Measurements from ENCODE around the gene ADARB2.

Gene ADARB2

GRCh38 chr10:1130226-1130625 lies 607.1 kb downstream of the ADARB2 start:
- TF ChIP-seq YY1 (IDR thresholded peaks at IDR 0.05; ENCODE audit: low read depth) (no peak), MAX (IDR thresholded peaks at IDR 0.05) (no peak), CREB1 (IDR thresholded peaks at IDR 0.05; ENCODE audit: low read depth) (no peak), FOXM1 (IDR thresholded peaks at IDR 0.05; ENCODE audit: borderline replicate concordance, low read depth) (no peak), EP300 (IDR thresholded peaks at IDR 0.05; ENCODE audit: borderline replicate concordance) (no peak), RAD21 (IDR thresholded peaks at IDR 0.05; ENCODE audit: low read depth) (no peak), TCF12 (IDR thresholded peaks at IDR 0.05; ENCODE audit: low read depth) (no peak), CEBPB (IDR thresholded peaks at IDR 0.05) (no peak), TAF1 (IDR thresholded peaks at IDR 0.05; ENCODE audit: low read depth) (no peak), ZBTB7A (IDR thresholded peaks at IDR 0.05; ENCODE audit: low read depth) (no peak), NFIC (IDR thresholded peaks at IDR 0.05) (no peak), EGR1 (IDR thresholded peaks at IDR 0.05) (no peak), USF1 (IDR thresholded peaks at IDR 0.05) (no peak), TEAD4 (IDR thresholded peaks at IDR 0.05) (no peak), REST (IDR thresholded peaks at IDR 0.05; ENCODE audit: low read depth) (no peak)

- no peak for TF ChIP-seq YY1 (IDR thresholded peaks at IDR 0.05; ENCODE audit: low read depth)
- TF ChIP-seq NFIC (IDR thresholded peaks at IDR 0.05) = no peak
- no peak for TF ChIP-seq REST (IDR thresholded peaks at IDR 0.05; ENCODE audit: low read depth)
- TF ChIP-seq RAD21 (IDR thresholded peaks at IDR 0.05; ENCODE audit: low read depth) = no peak
- TF ChIP-seq ZBTB7A (IDR thresholded peaks at IDR 0.05; ENCODE audit: low read depth) = no peak
- no peak for TF ChIP-seq USF1 (IDR thresholded peaks at IDR 0.05)
- TF ChIP-seq EP300 (IDR thresholded peaks at IDR 0.05; ENCODE audit: borderline replicate concordance) = no peak
- TF ChIP-seq CEBPB (IDR thresholded peaks at IDR 0.05) = no peak
- no peak for TF ChIP-seq CREB1 (IDR thresholded peaks at IDR 0.05; ENCODE audit: low read depth)
- TF ChIP-seq TAF1 (IDR thresholded peaks at IDR 0.05; ENCODE audit: low read depth) = no peak
- TF ChIP-seq EGR1 (IDR thresholded peaks at IDR 0.05) = no peak
- TF ChIP-seq FOXM1 (IDR thresholded peaks at IDR 0.05; ENCODE audit: borderline replicate concordance, low read depth) = no peak
- TF ChIP-seq MAX (IDR thresholded peaks at IDR 0.05) = no peak
- TF ChIP-seq TCF12 (IDR thresholded peaks at IDR 0.05; ENCODE audit: low read depth) = no peak
- no peak for TF ChIP-seq TEAD4 (IDR thresholded peaks at IDR 0.05)
These were observed 608.7 kb downstream of the ADARB2 start for GRCh38 chr10:1128649-1129048.

GRCh38 chr10:1128115-1128514 lies 609.2 kb downstream of the ADARB2 start:
- TF ChIP-seq EGR1 (IDR thresholded peaks at IDR 0.05) (no peak), NFIC (IDR thresholded peaks at IDR 0.05) (no peak), YY1 (IDR thresholded peaks at IDR 0.05; ENCODE audit: low read depth) (no peak)

- no peak for TF ChIP-seq EP300 (IDR thresholded peaks at IDR 0.05; ENCODE audit: borderline replicate concordance)
These were observed 609.7 kb downstream of the ADARB2 start for GRCh38 chr10:1127629-1128028.

All from Ishikawa (cell line).